ENCODE results near the gene SRD5A1.

Gene SRD5A1

DNA sequence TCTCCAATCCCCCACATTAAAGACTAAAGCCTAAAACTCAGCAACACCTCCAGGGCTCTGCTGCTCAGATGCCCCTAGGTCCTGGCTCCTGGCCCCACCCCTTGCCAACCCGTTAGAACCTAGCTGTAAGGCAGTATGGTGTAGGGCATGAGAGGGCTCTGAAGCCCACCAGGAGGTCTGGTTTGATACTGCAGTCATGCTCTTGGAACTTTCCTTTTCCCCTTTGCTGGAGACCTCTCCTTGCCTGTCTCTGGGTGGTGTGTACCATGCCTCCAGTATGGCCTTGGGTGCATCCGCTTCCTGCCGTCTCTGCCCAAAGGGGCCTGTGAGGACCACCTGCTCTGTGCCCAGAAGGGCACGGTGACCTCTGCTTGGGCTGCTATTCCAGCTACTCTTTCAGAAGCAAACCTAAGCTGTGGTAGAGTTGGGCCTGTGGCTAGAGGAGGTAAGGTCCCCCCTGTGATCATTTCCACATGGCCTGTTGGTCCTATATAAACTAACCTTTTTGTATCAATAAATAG is 83.4 kb downstream of the SRD5A1 start:
- no peak for DNase-seq
- in situ Hi-C loops (cut with HindIII; ENCODE audit: low pct_ligation_motif_present, low pct_unique_long_range_greater_than_20kb, low sequenced_read_pairs): no loop called here

GRCh38 chr5:6717247-6717646 is 84.0 kb downstream of the SRD5A1 start:
- in situ Hi-C loops (cut with HindIII; ENCODE audit: low pct_ligation_motif_present, low pct_unique_long_range_greater_than_20kb, low sequenced_read_pairs): no loop called here
- DNase-seq: no peak

DNA sequence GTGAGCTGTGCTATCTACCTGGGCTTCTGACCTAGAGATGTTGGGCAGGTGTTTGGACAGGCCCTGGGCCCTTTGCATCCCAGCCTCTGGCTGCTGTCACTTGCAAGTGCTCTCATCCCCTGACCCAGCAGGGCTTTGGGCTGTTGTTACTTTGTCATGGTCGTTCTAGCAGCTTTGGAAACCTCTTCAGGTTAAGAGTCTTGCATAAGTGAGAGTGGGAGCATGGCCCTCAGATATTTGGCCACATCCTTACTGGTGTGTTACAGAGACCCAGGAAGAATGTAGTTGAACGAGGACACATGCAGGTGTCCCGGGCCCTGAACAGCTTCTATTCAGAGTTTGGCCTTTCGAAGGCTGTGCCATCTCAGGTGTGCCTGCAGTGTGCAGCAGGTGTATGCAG is 84.4 kb downstream of the SRD5A1 start:
- in situ Hi-C loops (cut with HindIII; ENCODE audit: low pct_ligation_motif_present, low pct_unique_long_range_greater_than_20kb, low sequenced_read_pairs): no loop called here

GRCh38 chr5:6718161-6718681 is 85.0 kb downstream of the SRD5A1 start:
- in situ Hi-C loops (cut with HindIII; ENCODE audit: low pct_ligation_motif_present, low pct_unique_long_range_greater_than_20kb, low sequenced_read_pairs): no loop called here
- no peak for DNase-seq

More for the DNA sequence above, 84.4 kb downstream of the SRD5A1 start:
- DNase-seq: no peak

GRCh38 chr5:6718718-6719117 is 85.5 kb downstream of the SRD5A1 start:
- DNase-seq: no peak
- in situ Hi-C loops (cut with HindIII; ENCODE audit: low pct_ligation_motif_present, low pct_unique_long_range_greater_than_20kb, low sequenced_read_pairs): no loop called here

- in situ Hi-C loops (cut with HindIII; ENCODE audit: low pct_ligation_motif_present, low pct_unique_long_range_greater_than_20kb, low sequenced_read_pairs): no loop called here
Observed at GRCh38 chr5:6719417-6719816, 86.2 kb downstream of the SRD5A1 start.

GRCh38 chr5:6719896-6720560 is 86.8 kb downstream of the SRD5A1 start:
- in situ Hi-C loops (cut with HindIII; ENCODE audit: low pct_ligation_motif_present, low pct_unique_long_range_greater_than_20kb, low sequenced_read_pairs): no loop called here
- no peak for DNase-seq

More at GRCh38 chr5:6719417-6719816, 86.2 kb downstream of the SRD5A1 start:
- DNase-seq: no peak

GRCh38 chr5:6720561-6720921 is 87.3 kb downstream of the SRD5A1 start:
- in situ Hi-C loops (cut with HindIII; ENCODE audit: low pct_ligation_motif_present, low pct_unique_long_range_greater_than_20kb, low sequenced_read_pairs): no loop called here
- no peak for DNase-seq

DNA sequence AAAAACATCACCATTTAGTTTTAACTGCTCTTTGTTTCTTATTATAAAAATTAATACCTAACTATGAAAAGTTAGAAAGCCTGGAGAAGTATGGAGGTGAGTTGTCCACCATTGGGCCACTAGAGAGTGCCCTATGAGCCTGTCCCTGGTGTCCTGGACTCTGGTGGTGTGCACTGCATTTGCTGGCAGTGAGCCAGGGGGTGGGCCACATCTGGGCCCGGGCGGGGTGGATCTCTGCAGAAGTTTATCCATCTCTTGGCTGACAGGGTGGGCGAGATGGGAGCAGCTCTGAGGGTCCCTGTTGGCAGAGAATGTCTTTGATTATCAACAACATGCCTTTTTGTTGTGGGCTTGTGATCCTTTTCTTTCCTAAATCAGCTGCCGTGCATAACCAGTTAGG is 88.2 kb downstream of the SRD5A1 start:
- in situ Hi-C loops (cut with HindIII; ENCODE audit: low pct_ligation_motif_present, low pct_unique_long_range_greater_than_20kb, low sequenced_read_pairs): no loop called here
- DNase-seq: no peak

- in situ Hi-C loops (cut with HindIII; ENCODE audit: low pct_ligation_motif_present, low pct_unique_long_range_greater_than_20kb, low sequenced_read_pairs): no loop called here
- DNase-seq: no peak
Observed at GRCh38 chr5:6722015-6722414, 88.8 kb downstream of the SRD5A1 start.

DNA sequence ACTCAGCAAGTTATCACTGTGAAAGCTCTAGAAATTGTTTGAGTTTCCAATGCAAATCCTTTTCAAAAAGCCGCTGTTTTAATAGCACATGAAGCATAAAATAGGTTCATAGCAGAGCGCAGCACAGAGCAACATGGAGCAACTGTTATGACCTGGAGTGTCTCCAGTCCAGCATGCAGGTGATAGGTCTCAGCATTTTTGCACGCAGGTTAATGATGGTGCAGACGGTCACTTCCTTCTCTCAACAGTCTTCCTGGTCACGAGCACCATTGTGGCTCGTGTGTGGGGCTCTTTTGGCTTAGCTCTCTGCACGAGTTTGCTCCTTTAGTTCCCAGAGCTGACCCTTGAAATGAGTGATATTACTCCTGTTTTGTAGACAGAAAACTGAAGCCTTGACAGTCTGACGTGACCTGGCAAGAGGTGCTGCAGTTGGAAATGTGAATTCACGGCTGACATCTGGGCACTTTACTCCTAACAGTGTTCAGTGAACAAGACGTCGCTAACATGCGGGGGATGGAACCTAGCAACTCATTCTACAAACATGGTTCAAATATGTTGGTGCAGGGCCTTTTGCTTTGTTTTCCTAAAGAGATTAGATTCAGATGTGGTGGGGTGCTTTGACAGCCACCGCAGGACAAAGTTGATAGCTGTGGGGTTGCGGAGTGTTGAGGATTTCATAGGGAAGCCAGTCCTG is 90.0 kb downstream of the SRD5A1 start:
- DNase-seq: no peak
- in situ Hi-C loops (cut with HindIII; ENCODE audit: low pct_ligation_motif_present, low pct_unique_long_range_greater_than_20kb, low sequenced_read_pairs): no loop called here

- DNase-seq: no peak
- in situ Hi-C loops (cut with HindIII; ENCODE audit: low pct_ligation_motif_present, low pct_unique_long_range_greater_than_20kb, low sequenced_read_pairs): no loop called here
Observed at GRCh38 chr5:6723816-6724300, 90.6 kb downstream of the SRD5A1 start.
